KBM-7 (cell line): Measurements from ENCODE around the gene LOC101059915.

ENCODE experiments used
- DNase-seq: peaks from one replicate; pipeline ENCODE4 v3.0.0-alpha.2; 2015
- in situ Hi-C: fragments of 300-500 bp; cut with MboI; formaldehyde crosslinking; loops from 2 replicates; pipeline ENCODE4 v1.14.3; 2020; ENCODE audit warnings: low sequenced_read_pairs, low pct_unique_long_range_greater_than_20kb, mixed read lengths

The LOC101059915 gene

GRCh38 chrX:71667328-71668247 is at the start of gene LOC101059915:
TSS of gene LOC101059915 (plus strand) at chrX:71667546.
- DNase-seq = no peak
- in situ Hi-C loops = no loop called here

- no peak for DNase-seq
- in situ Hi-C loops = no loop called here
Measured at GRCh38 chrX:71617742-71618141, 49.6 kb upstream of the LOC101059915 start.

GRCh38 chrX:71618303-71618721 is 49.0 kb upstream of the LOC101059915 start, which contains the start of gene CXCR3:
TSS of gene CXCR3 (minus strand) at chrX:71618511. CDS start at chrX:71618449, 62 bp downstream.
- DNase-seq = peak; percentile 96
- in situ Hi-C loops = no loop called here

GRCh38 chrX:71618787-71619186 is 48.6 kb upstream of the LOC101059915 start:
- in situ Hi-C loops = no loop called here
- DNase-seq = no peak

- in situ Hi-C loops = no loop called here
Measured at GRCh38 chrX:71619193-71619592, 48.2 kb upstream of the LOC101059915 start.

GRCh38 chrX:71619986-71620385 is 47.4 kb upstream of the LOC101059915 start:
- peak; percentile 33 for DNase-seq
- in situ Hi-C loops = no loop called here

More at GRCh38 chrX:71619193-71619592, 48.2 kb upstream of the LOC101059915 start:
- peak; percentile 58 for DNase-seq

- in situ Hi-C loops = no loop called here
- DNase-seq = no peak
Measured at GRCh38 chrX:71621603-71622002, 45.7 kb upstream of the LOC101059915 start.

GRCh38 chrX:71622032-71622575 is 45.2 kb upstream of the LOC101059915 start:
- in situ Hi-C loops = no loop called here

GRCh38 chrX:71622576-71623450 is 44.5 kb upstream of the LOC101059915 start:
- DNase-seq = peak; percentile 78
- in situ Hi-C loops = no loop called here

More at GRCh38 chrX:71622032-71622575, 45.2 kb upstream of the LOC101059915 start:
- no peak for DNase-seq

- in situ Hi-C loops = no loop called here
- DNase-seq = no peak
Measured at GRCh38 chrX:71623714-71624113, 43.6 kb upstream of the LOC101059915 start.

GRCh38 chrX:71625471-71625870 is 41.9 kb upstream of the LOC101059915 start:
- in situ Hi-C loops = no loop called here
- DNase-seq = no peak

GRCh38 chrX:71626576-71626975 is 40.8 kb upstream of the LOC101059915 start:
- no peak for DNase-seq
- in situ Hi-C loops = no loop called here

GRCh38 chrX:71627588-71628404 is 39.5 kb upstream of the LOC101059915 start:
- in situ Hi-C loops = no loop called here
- no peak for DNase-seq

- no peak for DNase-seq
- in situ Hi-C loops = no loop called here
Measured at GRCh38 chrX:71629467-71629866, 37.9 kb upstream of the LOC101059915 start.

GRCh38 chrX:71632923-71633657 is 34.3 kb upstream of the LOC101059915 start:
- in situ Hi-C loops = no loop called here
- DNase-seq = no peak

GRCh38 chrX:71634366-71634765 is 33.0 kb upstream of the LOC101059915 start:
- DNase-seq = no peak
- in situ Hi-C loops = no loop called here

GRCh38 chrX:71636438-71637252 is 30.7 kb upstream of the LOC101059915 start:
- DNase-seq = no peak
- in situ Hi-C loops = no loop called here
